ENCODE data around the gene CCL13. TPM values are rescaled to one million over a fixed set of nuclear protein-coding genes. Genes with fewer than 3 reads are reported as not detected.

The CCL13 gene
- total and polyA plus RNA-seq, 12 donors: 0.39 to 64.0 (median 1.4) TPM; not detected in 1

GRCh38 chr17:34406226-34406625, 49.9 kb downstream of the CCL13 start:
- intact Hi-C loops (cut with DNase I): no loop called here
- Histone ChIP-seq H3K9me3 (no peaks in the 10 kb centered on the region), H3K4me1 (no peaks in the 10 kb centered on the region), H3K27me3 (peaks cover 0 to 49% (median 31%) of the 10 kb centered on the region in 7 donors), H3K36me3 (no peaks in the 10 kb centered on the region), H3K4me3 (no peak overlapping the region), H3K27ac (no peak overlapping the region)
- ATAC-seq (no peak), DNase-seq (no peak)
- WGBS, 2 donors: 75 to 79% methylated on average over 6 of the region's 6 CpGs
- no peak for TF ChIP-seq CTCF (IDR thresholded peaks at IDR 0.05)

Other genes starting within 250 kb of the CCL13 start
- gene CCL2, start 101.2 kb upstream of the CCL13 start, total RNA-seq: 100 to 1,000 TPM in 3 of 10 donors, 10 to 100 TPM in 6, 1 to 10 TPM in 1; 2.9 to 264 (median 38.5) TPM
- 10 to 100 TPM; 51.3 to 80.3 TPM for gene CCL2, start 101.2 kb upstream of the CCL13 start, polyA plus RNA-seq
- under 1 TPM in 1 of 10 donors, not detected in 9; 0.65 TPM for gene CCL7, start 86.3 kb upstream of the CCL13 start, total RNA-seq
- under 1 TPM in 1 of 2 donors, not detected in 1; 0.29 TPM for gene CCL7, start 86.3 kb upstream of the CCL13 start, polyA plus RNA-seq
- 10 to 100 TPM in 2 of 10 donors, 1 to 10 TPM in 6, under 1 TPM in 2; 0.46 to 31.2 (median 1.3) TPM for gene CCL11, start 70.7 kb upstream of the CCL13 start, total RNA-seq
- 1 to 10 TPM; 1.5 to 6.2 TPM for gene CCL11, start 70.7 kb upstream of the CCL13 start, polyA plus RNA-seq
- gene CCL8, start 37.0 kb upstream of the CCL13 start, total RNA-seq: 10 to 100 TPM in 1 of 10 donors, 1 to 10 TPM in 4, under 1 TPM in 4, not detected in 1; 0.39 to 17.5 (median 1.1) TPM
- gene CCL8, start 37.0 kb upstream of the CCL13 start, polyA plus RNA-seq: under 1 TPM in 1 of 2 donors, not detected in 1; 0.38 TPM
- gene CCL1, start 6.8 kb downstream of the CCL13 start, total RNA-seq: not detected
- not detected for gene CCL1, start 6.8 kb downstream of the CCL13 start, polyA plus RNA-seq
- under 1 TPM in 1 of 10 donors, not detected in 9; 0.04 TPM for gene TMEM132E, start 223.1 kb downstream of the CCL13 start, total RNA-seq
- gene TMEM132E, start 223.1 kb downstream of the CCL13 start, polyA plus RNA-seq: under 1 TPM in 1 of 2 donors, not detected in 1; 0.09 TPM

Data from heart right ventricle (tissue), 16 donors.